HL-60 (cell line): Measurements from ENCODE around the gene SH3BP1.
A peak's percentile ranks its signal among the peaks of the same experiment; 100 is the strongest.
"Not testable (repeated sequence)": the region's sequence is repeated elsewhere in the genome, so short reads cannot be mapped to it uniquely, and the experiment has no call there.

Source experiments
- DNase-seq, 2 experiments: peaks; one replicate each; pipeline ENCODE4 v3.0.0-alpha.2; 2010 to 2020; ENCODE audit warnings: low read depth in 1 of 2, low spot score in 1 of 2
- H3K27ac ChIP-seq: fragments of 250-450 bp; sonication (Bioruptor Pico); replicated peaks from 2 replicates; pipeline ENCODE4 v1.5.1; 2020; ENCODE audit warnings: mild to moderate bottlenecking, moderate library complexity
- H3K27me3 ChIP-seq: fragments of 250-450 bp; sonication (Bioruptor Pico); 2 replicates; pipeline ENCODE4 v1.5.1; 2021; ENCODE audit warnings: mild to moderate bottlenecking, moderate library complexity; ENCODE audit not compliant: insufficient read depth, poor library complexity, severe bottlenecking
- H3K4me3 ChIP-seq: replicated peaks from 2 replicates; pipeline ENCODE4 v1.5.1; 2011; ENCODE audit warnings: mild to moderate bottlenecking, control low read depth, low read length; ENCODE audit not compliant: insufficient read depth
- GABPA ChIP-seq: IDR thresholded peaks from 2 replicates; pipeline ENCODE4 v1.6.1; 2012; ENCODE audit warnings: low read depth
- POLR2AphosphoS5 ChIP-seq: IDR thresholded peaks from 2 replicates; pipeline ENCODE4 v1.6.1; 2012; ENCODE audit warnings: low read depth
- SPI1 ChIP-seq: IDR thresholded peaks from 2 replicates; pipeline ENCODE4 v1.6.1; 2012; ENCODE audit warnings: low read depth, mild to moderate bottlenecking, borderline replicate concordance
- long read RNA-seq: library from polyadenylated mRNA; unstranded; transcript quantifications from one replicate; pipeline ENCODE4 v2.0.0, GENCODE V29; 2020
- TF ChIP-seq, protein P1 (sequence below): IDR thresholded peaks from one replicate; pipeline ENCODE4 v1.5.1; 2011; ENCODE audit warnings: low read length, control low read depth, inconsistent platforms; ENCODE audit not compliant: insufficient read depth
- TF ChIP-seq, protein P2 (sequence below): IDR thresholded peaks from 2 replicates; pipeline ENCODE4 v1.6.1; 2012; ENCODE audit warnings: low read depth; ENCODE audit not compliant: insufficient replicate concordance

The SH3BP1 gene
- long read RNA-seq, partial matches to known transcripts, result 4 of 31 reads
- long read RNA-seq, other reads (novel, unspliced or antisense), result 27 of 31 reads

GRCh38 chr22:37639070-37639760 lies at the start of gene SH3BP1:
SH3BP1 (plus strand) TSS chr22:37639669; CDS start chr22:37639788, 119 bp downstream.
- Histone ChIP-seq H3K4me3 (peak within 1 kb of the TSS; percentile 84), H3K27me3 (no peaks in the 10 kb centered on the region), H3K27ac (peak within 1 kb of the TSS; percentile 81)
- TF ChIP-seq, protein P1, sequence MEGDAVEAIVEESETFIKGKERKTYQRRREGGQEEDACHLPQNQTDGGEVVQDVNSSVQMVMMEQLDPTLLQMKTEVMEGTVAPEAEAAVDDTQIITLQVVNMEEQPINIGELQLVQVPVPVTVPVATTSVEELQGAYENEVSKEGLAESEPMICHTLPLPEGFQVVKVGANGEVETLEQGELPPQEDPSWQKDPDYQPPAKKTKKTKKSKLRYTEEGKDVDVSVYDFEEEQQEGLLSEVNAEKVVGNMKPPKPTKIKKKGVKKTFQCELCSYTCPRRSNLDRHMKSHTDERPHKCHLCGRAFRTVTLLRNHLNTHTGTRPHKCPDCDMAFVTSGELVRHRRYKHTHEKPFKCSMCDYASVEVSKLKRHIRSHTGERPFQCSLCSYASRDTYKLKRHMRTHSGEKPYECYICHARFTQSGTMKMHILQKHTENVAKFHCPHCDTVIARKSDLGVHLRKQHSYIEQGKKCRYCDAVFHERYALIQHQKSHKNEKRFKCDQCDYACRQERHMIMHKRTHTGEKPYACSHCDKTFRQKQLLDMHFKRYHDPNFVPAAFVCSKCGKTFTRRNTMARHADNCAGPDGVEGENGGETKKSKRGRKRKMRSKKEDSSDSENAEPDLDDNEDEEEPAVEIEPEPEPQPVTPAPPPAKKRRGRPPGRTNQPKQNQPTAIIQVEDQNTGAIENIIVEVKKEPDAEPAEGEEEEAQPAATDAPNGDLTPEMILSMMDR, result no peak
- TF ChIP-seq SPI1 (no peak), POLR2AphosphoS5 (no peak), GABPA (no peak)
- TF ChIP-seq, protein P2, sequence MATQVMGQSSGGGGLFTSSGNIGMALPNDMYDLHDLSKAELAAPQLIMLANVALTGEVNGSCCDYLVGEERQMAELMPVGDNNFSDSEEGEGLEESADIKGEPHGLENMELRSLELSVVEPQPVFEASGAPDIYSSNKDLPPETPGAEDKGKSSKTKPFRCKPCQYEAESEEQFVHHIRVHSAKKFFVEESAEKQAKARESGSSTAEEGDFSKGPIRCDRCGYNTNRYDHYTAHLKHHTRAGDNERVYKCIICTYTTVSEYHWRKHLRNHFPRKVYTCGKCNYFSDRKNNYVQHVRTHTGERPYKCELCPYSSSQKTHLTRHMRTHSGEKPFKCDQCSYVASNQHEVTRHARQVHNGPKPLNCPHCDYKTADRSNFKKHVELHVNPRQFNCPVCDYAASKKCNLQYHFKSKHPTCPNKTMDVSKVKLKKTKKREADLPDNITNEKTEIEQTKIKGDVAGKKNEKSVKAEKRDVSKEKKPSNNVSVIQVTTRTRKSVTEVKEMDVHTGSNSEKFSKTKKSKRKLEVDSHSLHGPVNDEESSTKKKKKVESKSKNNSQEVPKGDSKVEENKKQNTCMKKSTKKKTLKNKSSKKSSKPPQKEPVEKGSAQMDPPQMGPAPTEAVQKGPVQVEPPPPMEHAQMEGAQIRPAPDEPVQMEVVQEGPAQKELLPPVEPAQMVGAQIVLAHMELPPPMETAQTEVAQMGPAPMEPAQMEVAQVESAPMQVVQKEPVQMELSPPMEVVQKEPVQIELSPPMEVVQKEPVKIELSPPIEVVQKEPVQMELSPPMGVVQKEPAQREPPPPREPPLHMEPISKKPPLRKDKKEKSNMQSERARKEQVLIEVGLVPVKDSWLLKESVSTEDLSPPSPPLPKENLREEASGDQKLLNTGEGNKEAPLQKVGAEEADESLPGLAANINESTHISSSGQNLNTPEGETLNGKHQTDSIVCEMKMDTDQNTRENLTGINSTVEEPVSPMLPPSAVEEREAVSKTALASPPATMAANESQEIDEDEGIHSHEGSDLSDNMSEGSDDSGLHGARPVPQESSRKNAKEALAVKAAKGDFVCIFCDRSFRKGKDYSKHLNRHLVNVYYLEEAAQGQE, result no peak
- no peak for DNase-seq

DNA sequence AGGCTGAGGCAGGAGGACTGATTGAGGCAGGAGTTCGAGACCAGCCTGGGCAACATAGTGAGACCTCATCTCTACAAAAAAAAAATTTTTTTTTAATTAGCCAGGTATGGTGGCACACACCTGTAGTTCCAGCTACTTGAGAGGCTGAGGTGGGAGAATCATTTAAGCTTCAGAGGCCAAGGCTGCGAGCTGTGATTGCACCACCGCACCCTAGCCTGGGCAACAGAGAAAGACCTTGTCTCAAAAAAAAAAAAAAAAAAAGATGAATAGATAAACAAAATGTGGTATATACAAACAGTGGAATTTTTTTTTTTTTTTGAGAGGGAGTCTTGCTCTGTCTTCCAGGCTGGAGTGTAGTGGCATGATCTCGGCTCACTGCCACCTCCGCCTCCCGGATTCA lies 48.4 kb upstream of the SH3BP1 start:
- H3K27ac ChIP-seq, DNase-seq, H3K4me3 ChIP-seq, H3K27me3 ChIP-seq: not testable (repeated sequence)

- H3K4me3 ChIP-seq, result no peak overlapping the region
- DNase-seq, result no peak
- no peak overlapping the region for H3K27ac ChIP-seq
- peaks cover 3% of the 10 kb centered on the region for H3K27me3 ChIP-seq
- TF ChIP-seq POLR2AphosphoS5, result no peak
- TF ChIP-seq, protein P2, result no peak
- TF ChIP-seq GABPA, result no peak
- TF ChIP-seq, protein P1, result no peak
- TF ChIP-seq SPI1, result no peak
These were observed 47.6 kb upstream of the SH3BP1 start for GRCh38 chr22:37591823-37592404.

- Histone ChIP-seq H3K4me3 (no peak overlapping the region), H3K27ac (no peak overlapping the region), H3K27me3 (peaks cover 3% of the 10 kb centered on the region)
- TF ChIP-seq, protein P2, result no peak
- TF ChIP-seq GABPA, result no peak
- TF ChIP-seq POLR2AphosphoS5, result no peak
- TF ChIP-seq SPI1, result no peak
- TF ChIP-seq, protein P1, result no peak
- DNase-seq, result no peak
These were observed 45.2 kb upstream of the SH3BP1 start for GRCh38 chr22:37594237-37594636.
